Measurements from ENCODE around the gene CNNM4.

Gene CNNM4

GRCh38 chr2:96832408-96832753, 71.7 kb downstream of the CNNM4 start:
- no peak for DNase-seq (ENCODE audit: low spot score)

- DNase-seq (ENCODE audit: low spot score) = no peak
These were observed 72.2 kb downstream of the CNNM4 start for GRCh38 chr2:96832754-96833507.

- no peak for DNase-seq (ENCODE audit: low spot score)
These were observed 75.1 kb downstream of the CNNM4 start for GRCh38 chr2:96835830-96836229.

GRCh38 chr2:96837575-96837974, 76.9 kb downstream of the CNNM4 start:
- no peak for DNase-seq (ENCODE audit: low spot score)

GRCh38 chr2:96838345-96839292, 77.9 kb downstream of the CNNM4 start:
- DNase-seq (ENCODE audit: low spot score) = no peak

GRCh38 chr2:96839293-96839874, 78.7 kb downstream of the CNNM4 start:
- DNase-seq (ENCODE audit: low spot score) = peak; percentile 75

GRCh38 chr2:96839875-96840850, 79.5 kb downstream of the CNNM4 start:
- DNase-seq (ENCODE audit: low spot score) = no peak

GRCh38 chr2:96841701-96842495, 81.2 kb downstream of the CNNM4 start:
- DNase-seq (ENCODE audit: low spot score) = no peak

GRCh38 chr2:96842600-96842999, 81.9 kb downstream of the CNNM4 start:
- DNase-seq (ENCODE audit: low spot score) = no peak

GRCh38 chr2:96843538-96844268, 83.0 kb downstream of the CNNM4 start, which contains the start of gene ANKRD23:
TSS of gene ANKRD23 (minus strand) at chr2:96844021. CDS start at chr2:96843992, 29 bp downstream.
- no peak for DNase-seq (ENCODE audit: low spot score)

- DNase-seq (ENCODE audit: low spot score) = no peak
These were observed 83.7 kb downstream of the CNNM4 start for GRCh38 chr2:96844405-96844808.

- no peak for DNase-seq (ENCODE audit: low spot score)
These were observed 86.1 kb downstream of the CNNM4 start for GRCh38 chr2:96846825-96847224.

GRCh38 chr2:96847586-96847985, 86.9 kb downstream of the CNNM4 start:
- DNase-seq (ENCODE audit: low spot score) = no peak

- no peak for DNase-seq (ENCODE audit: low spot score)
These were observed 87.6 kb downstream of the CNNM4 start for GRCh38 chr2:96848264-96848663.

GRCh38 chr2:96852667-96853066, 92.0 kb downstream of the CNNM4 start:
- no peak for DNase-seq (ENCODE audit: low spot score)

GRCh38 chr2:96853321-96853720, 92.6 kb downstream of the CNNM4 start:
- no peak for DNase-seq (ENCODE audit: low spot score)

GRCh38 chr2:96856776-96857666, 96.3 kb downstream of the CNNM4 start:
- DNase-seq (ENCODE audit: low spot score) = peak; percentile 29

- peak; percentile 99 for DNase-seq (ENCODE audit: low spot score)
These were observed 97.1 kb downstream of the CNNM4 start, which contains the start of gene ANKRD39 for GRCh38 chr2:96857667-96858372. TSS of gene ANKRD39 (minus strand) at chr2:96858016. CDS start at chr2:96857987, 29 bp downstream.

Data from CD4-positive, alpha-beta T cell treated with Interleukin-2 at 100 ng/mL for 4 hours (primary cell).